ENCODE measurements around the gene CGB3. TPM values are rescaled to one million over a fixed set of nuclear protein-coding genes. Genes with fewer than 3 reads are reported as not detected.
"Not testable (repeated sequence)": the region's sequence is repeated elsewhere in the genome, so short reads cannot be mapped to it uniquely, and the experiment has no call there.

Gene CGB3
- not detected for total RNA-seq
- long read RNA-seq = 0 reads

DNA sequence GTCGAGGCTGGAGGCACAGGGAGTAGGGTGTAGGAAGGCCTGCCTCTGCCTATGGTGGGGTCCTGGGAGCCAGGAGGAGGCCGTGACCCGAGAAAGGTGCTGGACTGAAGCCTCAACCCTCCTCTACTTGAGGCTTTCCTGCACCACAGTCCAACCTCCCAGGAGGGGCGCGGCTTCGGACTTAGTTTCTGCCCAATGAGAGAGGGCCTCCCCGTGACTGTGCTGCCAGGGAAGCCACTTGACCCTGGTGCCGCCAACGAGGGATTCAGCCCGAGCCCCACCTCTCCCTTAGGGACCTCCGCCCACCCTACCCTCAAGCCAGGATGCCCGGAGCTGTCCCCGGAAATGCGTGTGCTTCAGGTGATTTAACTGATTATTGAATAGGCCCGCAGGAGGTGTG, at the start of gene CGB3:
Gene CGB3, minus strand, starts transcription at position 101 of the 400 bp plus-strand sequence. CDS start 362 bp downstream, outside the sequence.
- not testable (repeated sequence) for DNase-seq (ENCODE audit: low spot score)

DNA sequence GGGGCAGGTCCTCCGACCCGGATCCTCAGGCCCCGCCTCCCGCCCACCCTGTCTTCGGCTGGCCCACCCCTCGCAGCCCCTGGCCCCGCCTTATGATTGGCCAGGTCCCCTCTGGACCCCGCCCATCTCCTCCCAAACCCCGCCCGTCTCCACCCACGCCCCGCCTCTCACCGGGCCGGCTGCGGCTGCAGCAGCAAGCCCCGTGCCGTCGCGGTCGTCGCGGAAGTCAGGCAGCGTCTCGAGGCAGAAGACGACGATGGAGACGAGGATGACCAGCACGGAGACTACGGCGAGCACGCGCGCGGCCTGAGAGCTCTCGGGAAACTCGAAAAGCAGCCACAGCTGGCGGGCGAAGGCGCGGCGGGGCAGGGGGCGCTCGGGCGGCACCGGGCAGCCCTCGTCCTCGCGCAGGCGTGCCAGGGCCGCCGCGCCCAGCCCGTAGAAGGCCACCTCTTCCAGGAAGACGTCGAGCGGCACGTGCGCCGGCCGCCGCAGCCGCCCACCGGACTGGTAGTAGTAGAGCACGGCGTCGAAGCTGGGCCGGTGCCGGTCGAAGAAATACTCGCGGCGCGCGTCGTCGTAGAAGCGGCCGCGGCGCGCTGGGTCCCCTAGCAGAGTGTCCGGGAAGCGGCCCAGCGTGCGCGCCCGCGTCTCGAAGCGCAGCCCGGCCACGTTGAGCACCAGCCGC, 47.9 kb upstream of the CGB3 start:
- no peak for DNase-seq (ENCODE audit: low spot score)

DNA sequence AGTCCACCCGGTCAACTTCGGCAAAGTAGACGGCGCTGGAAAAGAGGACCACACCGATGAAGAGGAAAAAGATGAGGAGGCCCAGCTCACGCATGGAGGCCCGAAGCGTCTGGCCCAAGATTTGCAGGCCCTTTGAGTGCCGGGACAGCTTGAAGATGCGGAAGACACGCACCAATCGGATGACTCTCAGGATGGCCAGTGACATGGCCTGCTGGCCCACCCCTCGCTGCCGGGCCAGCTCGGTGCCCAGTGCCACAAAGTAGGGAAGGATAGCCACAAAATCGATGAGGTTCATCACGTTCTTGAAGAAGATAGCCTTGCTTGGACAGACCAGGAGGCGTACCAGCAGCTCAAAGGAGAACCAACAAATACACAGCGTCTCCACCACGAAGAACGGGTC, 46.3 kb upstream of the CGB3 start:
- no peak for DNase-seq (ENCODE audit: low spot score)

DNA sequence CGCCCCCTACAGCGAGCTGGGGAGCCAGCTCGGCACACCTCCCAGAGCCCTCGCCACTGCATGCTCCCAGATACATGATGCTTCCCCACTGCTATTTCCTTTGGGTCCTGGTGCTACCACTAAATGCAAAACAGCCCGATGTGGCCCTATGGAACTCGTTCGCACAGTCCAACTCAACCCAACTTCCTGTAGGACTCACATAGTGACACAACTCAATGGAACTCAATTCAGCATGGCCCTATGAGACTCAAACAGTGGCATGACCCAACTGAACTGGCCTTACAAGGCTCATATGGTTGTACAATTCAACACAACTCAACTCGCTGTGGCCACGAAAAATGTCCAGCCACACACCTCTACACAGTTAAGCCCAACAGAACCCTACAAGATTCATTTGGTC, 44.9 kb upstream of the CGB3 start:
- DNase-seq (ENCODE audit: low spot score) = no peak

DNA sequence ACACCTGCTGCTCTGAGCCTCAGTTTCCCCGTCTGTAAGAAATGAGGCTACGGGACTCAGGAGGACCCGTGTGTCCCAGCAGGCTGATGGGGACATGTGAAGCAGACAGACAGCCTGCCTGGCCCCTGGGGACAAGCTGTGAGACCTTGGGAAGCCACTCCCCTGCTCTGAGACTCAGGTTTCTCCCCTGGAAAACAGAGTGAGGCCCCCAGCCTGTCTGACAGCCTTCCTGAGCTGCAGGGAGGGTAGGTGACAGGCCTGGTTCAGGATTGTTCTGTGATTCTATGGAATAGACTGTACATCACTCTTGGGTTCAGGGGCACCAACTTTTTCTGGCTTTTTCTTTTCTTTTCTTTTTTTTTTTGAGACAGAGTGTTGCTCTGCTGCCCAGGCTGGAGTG, 43.4 kb upstream of the CGB3 start:
- DNase-seq (ENCODE audit: low spot score) = no peak

DNA sequence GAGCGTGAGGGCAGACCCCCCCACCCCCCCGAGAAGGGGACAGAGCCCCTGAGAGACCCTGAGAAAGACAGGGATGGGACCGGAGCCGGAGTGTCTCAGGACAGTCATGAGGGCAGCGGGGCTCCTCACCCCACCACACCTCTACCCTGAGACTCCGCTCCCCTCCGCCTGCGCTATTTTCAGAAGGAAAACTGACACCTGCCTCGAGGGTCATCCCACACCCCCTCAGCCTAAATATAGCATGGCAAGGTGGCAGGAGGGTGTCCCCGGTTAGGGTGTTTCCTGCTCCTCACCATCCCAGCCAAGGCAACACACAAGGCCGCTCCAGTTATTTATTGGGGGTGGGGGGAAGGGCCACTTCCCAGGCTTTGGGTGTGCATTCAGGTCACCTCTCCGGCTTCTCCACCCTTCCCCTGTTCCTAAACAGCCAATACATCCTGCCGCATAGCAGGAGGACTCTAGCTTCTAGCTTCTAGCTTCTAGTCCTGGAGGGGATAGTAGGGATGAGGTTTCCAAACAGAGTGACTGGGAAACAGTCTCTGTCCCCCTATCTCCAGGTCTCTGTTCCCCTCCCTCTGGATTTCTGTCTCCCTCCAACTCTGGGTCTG, 41.9 kb upstream of the CGB3 start:
- DNase-seq (ENCODE audit: low spot score) = no peak

DNA sequence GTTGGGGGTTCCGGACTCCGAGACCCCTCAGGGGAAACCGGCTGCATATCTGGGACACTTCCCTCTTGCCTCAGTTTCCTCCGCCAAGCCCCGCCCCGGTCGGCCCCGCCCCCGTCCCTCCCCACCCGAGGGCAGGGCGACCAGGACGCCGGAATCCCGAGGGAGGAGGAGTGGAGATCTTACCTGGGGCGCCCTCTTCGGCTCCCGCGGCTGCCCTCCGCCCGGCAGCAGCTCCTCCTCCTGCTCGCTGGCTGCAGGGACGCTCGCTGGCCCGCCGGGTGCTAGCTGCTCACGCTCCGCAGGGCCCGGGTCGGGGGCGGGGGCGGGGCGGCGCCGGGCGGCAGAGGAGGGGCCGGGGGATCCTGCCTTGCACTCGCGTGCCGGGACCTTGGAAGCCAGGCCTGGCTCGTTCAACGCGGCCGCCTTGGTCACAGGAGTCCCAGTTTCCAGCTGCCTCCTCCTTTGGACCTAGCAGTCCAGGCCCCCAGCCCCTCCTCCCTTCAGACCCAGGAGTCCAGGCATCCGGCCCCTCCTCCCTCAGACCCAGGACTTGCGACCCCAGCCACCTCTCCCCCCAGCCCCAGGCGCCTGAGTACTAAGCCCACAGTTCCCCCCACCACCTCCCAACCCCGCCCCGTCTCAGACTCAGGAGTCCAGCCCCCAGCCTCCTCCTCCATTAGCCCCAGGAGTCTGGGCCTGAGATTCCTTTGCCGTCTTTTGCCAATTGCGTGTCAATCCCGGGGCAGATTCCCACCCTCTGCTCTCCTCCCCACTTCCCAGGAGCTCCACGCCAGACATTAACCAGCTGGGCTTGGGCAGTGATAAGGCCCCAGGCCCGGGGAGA, 40.9 kb upstream of the CGB3 start, which contains the start of gene NTF4:
Gene NTF4, minus strand, starts transcription at position 51 of the 844 bp plus-strand sequence. CDS start 2,821 bp downstream, outside the sequence.
- DNase-seq (ENCODE audit: low spot score) = no peak

DNA sequence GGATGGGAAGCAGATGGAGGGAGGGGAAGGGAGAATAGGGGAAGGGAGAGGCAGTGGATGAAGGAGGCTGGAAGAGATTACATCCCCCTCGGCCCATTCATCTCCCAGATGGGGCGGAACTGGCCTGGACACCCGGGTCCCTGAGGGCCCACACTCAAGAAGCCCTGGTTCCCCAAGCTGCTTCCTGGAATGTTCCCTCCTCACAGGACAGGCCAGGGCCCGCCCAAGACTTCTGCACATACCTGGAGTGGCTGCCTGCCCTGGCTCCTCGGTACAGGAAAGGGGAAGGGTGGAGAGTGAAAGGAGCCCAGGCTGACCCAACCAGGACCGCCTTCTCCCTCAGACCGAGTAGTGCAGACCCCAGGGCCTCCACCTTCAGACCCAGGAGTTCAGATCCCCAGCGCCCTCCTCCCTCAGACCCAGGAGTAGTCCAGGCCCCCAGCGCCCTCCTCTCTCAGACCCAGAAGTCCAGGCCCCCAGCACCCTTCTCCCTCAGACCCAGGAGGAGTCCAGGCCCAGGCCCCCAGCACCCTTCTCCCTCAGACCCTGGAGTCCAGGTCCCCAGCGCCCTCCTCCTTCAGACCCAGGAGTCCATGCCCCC, 40.0 kb upstream of the CGB3 start:
- no peak for DNase-seq (ENCODE audit: low spot score)

DNA sequence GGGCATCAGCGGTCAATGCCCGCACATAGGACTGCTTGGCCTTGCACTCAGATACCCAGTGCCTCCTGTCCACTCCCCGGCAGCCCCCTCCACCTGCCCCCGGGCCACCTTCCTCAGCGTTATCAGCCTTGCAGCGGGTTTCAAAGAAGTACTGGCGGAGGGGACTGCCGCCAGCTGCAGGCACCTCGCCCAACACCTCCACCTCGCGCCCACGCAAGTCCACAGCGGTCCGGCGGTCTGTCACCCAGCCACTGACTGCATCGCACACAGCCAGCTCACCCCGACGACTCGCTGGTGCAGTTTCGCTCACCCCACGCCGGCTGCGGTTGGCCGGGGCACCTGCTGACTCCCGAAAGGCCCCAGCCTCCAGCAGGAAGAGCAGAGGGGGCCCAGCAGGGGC, 37.3 kb upstream of the CGB3 start:
- DNase-seq (ENCODE audit: low spot score) = no peak

DNA sequence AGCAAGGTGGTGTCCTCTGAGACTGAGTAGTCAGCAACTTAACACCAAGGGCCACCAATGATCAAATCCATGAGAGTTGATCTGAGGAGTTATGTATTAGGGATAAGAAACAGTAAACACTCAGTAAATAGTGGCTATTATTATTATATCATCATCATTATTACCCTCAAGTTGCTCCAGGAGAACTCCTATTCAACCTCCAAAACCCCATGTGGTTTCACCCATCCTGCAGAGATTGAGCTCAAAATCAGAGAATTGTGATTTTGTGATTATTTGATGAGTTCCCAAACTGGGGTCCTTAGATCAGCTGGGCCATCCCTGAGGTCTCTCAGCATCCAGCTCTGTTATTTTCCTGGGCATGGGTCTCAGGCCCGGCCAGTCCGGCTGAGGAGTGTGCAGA, 36.9 kb upstream of the CGB3 start:
- DNase-seq (ENCODE audit: low spot score) = no peak

DNA sequence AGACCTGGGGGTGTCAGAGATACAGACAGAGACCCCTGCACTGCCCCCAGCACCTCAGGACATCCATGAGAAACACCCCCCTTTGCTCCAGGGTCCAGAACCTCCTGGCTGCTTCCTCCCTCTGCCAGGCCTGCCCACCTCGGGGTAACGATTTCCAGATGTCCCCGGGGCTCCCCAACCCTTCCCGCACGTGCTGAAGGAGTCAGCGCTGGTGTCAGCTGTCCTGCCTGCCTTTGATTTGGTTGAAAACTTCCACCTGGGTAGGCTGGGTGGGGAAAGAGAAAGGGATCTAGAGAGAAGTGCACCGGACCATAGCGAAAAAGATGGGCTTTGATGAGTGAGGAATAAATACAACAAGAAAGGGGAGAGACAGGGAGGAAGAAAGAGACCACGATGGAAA, 34.9 kb upstream of the CGB3 start:
- DNase-seq (ENCODE audit: low spot score) = no peak

DNA sequence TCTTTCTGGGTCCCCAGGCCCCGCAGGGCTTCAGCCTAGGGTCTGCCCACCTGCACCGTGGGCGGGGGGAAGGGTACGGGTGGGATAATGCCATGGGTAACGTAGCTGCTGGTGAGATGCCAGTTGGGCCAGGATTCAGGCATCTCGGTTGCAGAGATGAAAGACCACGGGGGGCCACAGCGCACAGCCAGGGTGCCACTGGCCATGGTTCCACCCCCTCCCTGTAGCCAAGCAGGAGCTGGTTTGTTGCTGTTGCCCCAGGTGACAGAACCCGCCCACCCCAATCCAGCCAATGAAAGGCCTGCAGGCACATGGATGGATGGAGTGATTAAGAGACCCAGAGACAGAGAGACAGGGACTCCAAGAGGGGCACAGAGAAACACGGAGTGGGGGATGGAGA, 34.4 kb upstream of the CGB3 start:
- no peak for DNase-seq (ENCODE audit: low spot score)

DNA sequence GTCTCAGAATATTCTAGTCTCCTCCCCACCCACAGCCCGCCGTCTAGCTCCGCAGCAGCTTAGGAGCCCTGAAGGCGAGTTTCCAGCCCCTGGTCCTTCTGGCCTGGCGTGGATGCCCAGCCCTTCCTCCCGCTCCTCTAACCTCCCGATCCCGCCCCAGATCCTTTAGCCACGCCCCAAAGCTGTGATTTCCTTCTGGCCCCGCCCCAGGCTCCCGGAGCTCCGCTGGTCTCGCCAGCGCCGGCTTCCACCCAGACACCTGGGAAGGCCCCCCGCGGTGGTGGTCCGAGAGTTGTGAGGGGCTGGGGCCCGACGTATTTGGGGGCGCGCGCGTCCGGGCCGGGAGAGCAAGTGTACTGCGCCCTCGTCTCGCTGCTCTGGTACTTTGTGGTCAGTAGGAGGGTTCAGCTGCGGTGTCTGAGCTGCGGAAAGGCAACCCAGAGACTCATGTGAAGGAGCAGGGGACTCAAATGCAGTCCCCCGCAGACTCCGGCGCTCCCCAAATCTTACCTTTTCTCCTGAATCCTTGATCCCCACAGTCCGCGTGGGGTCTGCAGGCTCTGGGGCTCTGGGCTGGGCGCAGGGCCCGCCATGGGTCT, 33.6 kb upstream of the CGB3 start, which contains the start of gene CGB7:
Gene CGB7, minus strand, starts transcription at position 114 of the 599 bp plus-strand sequence. CDS start 2,374 bp downstream, outside the sequence.
- no peak for DNase-seq (ENCODE audit: low spot score)

DNA sequence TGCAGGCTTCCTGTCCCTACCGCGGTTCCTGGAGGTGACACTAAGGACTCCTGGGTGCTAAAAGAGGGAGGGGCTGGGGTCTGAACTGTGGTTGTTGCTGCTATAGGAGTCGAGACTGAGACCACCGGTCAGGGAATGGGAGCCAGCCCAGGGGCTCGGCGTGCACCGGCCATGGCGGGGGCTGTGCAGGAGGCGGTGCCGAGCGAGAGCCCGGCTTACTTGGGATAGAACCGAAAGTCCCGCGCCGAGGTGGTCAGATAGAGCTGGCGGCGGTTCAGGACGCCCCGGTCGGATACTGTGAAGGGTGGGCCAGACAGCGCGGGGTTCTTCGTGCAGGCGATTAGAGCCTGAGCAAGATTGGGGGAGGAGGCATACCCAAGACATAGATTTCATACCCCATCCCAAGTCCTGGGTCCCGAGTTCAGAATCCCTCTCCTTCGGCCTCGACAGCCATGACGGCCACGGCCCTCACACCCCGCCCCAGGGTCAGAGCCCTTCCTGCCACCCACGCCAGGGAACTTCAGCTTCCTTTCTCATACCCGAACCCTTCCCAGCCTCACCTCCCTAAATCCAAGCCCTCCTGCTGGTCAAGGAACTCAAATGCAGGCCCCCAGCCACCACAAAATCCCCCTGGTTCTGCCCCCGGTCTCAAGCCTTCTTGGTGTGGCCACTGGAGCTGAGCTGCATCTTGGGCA, 32.9 kb upstream of the CGB3 start:
- DNase-seq (ENCODE audit: low spot score) = not testable (repeated sequence)

DNA sequence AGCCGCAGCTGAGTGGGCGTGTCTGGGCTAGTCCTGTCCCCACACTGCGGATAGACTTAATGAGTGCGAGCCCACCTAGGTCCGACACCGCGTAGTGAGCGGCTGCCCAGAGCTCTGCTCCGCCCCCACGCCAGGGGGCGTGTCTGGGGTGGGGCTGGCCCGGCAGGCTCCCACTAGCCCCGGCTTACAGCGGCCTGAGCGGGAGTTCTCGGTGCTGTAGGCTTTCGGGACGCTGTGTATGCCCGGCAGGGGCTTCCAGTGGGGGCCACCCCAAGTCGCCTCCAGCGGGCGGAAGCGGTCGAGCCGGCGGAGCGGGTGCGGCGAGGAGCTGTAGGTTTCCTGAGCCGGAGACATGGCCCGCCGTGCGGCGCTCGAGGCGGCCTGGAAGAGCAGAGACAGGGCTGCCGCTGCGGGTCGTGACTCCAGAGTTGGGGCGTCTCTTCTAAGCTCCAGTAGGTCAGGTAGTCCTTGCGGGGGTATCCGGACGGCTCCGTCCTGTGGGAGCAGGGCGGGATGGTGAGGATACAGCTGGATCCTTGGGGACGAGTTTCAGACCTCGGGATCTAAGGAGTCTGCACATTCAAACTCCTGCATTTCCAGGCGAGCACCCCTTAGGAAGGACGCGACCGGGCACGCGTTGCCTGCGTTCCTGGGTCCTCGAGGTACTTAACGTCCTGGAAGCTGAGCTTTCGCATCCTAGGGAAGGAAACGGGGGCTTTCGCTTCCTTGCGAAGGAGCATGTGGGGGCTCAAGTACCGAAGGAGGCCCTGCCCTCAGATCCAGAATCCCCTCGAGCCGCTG, 32.2 kb upstream of the CGB3 start:
- DNase-seq (ENCODE audit: low spot score) = no peak

DNA sequence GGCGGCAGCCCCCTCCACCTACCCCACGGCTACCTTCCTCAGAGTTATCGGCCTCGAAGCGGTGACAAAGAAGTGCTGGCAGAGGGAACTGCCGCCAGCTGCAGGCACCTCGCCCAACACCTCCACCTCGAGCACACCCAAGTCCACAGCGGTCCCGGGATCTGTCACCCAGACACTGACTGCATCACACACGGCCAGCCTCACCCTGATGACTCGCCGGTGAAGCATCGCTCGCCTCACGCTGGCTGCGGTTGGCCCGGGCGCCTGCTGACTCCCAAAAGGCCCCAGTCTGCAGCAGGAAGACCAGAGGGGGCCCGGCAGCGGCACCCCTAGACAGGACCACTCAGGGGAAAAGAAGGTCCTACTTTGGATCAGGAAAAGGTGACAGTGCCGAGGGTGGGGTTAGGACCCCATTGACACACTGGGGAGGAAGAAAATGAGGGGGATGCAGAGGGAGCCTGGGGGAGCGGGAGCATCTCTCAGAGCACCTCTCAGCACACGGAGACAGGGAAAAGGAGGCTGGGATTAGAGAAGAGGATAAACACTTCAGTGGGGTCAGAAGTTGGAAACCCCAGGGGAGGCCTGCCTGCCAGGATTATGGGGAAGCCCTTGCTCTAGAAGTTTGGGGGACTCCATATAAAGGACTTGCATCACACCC, 26.4 kb upstream of the CGB3 start:
- DNase-seq (ENCODE audit: low spot score) = not testable (repeated sequence)

DNA sequence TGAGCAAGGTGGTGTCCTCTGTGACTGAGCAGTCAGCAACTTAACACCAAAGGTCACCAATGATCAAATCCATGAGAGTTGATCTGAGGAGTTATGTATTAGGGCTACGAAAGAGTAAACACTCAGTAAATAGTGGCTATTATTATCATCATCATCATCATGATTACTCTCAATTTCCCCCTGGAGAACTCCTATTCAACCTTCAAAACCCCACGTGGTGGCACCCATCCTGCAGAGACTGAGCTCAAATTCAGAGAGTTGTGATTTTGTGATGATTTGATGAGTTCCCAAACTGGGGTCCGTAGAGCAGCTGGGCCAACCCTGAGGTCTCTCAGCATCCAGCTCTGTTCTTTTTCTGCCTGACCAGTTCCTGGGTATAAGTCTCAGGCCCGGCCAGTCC, 25.7 kb upstream of the CGB3 start:
- DNase-seq (ENCODE audit: low spot score) = not testable (repeated sequence)

DNA sequence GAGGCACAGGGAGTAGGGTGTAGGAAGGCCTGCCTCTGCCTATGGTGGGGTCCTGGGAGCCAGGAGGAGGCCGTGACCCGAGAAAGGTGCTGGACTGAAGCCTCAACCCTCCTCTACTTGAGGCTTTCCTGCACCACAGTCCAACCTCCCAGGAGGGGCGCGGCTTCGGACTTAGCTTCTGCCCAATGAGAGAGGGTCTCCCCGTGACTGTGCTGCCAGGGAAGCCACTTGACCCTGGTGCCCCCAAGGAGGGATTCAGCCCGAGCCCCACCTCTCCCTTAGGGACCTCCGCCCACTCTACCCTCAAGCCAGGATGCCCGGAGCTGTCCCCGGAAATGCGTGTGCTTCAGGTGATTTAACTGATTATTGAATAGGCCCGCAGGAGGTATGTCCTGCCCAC, 24.9 kb upstream of the CGB3 start, which contains the start of gene CGB8:
Gene CGB8, minus strand, starts transcription at position 101 of the 400 bp plus-strand sequence. CDS start 372 bp downstream, outside the sequence.
- DNase-seq (ENCODE audit: low spot score) = not testable (repeated sequence)

DNA sequence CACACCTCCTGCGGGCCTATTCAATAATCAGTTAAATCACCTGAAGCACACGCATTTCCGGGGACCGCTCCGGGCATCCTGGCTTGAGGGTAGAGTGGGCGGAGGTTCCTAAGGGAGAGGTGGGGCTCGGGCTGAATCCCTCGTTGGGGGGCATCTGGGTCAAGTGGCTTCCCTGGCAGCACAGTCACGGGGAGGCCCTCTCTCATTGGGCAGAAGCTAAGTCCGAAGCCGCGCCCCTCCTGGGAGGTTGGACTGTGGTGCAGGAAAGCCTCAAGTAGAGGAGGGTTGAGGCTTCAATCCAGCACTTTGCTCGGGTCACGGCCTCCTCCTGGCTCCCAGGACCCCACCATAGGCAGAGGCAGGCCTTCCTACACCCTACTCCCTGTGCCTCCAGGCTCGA, 19.4 kb upstream of the CGB3 start, which contains the start of gene CGB5:
Gene CGB5, plus strand, starts transcription at position 301 of the 400 bp plus-strand sequence. CDS start 362 bp downstream, outside the sequence.
- not testable (repeated sequence) for DNase-seq (ENCODE audit: low spot score)

Measured in mesenteric fat pad (tissue), 1 donor.